H1 (cell line): ENCODE results near the gene ADO. TPM values are rescaled to one million over a fixed set of nuclear protein-coding genes. Genes with fewer than 3 reads are reported as not detected.

ENCODE experiments used
- CTCF ChIA-PET: fragments of 300-600 bp; sonication (Branson Sonifier 250); formaldehyde crosslinking; loops from one replicate; lab custom pipeline; 2021; ENCODE audit not compliant: partially characterized antibody; lab: Charles Lee
- POLR2A ChIA-PET: fragments of 300-600 bp; sonication (Branson Sonifier 250); formaldehyde crosslinking; loops from one replicate; lab custom pipeline; 2021; ENCODE audit warnings: inconsistent platforms; ENCODE audit not compliant: partially characterized antibody; lab: Charles Lee
- DNase-seq, 2 experiments: peaks; one replicate each; pipeline versions ENCODE4 v3.0.0 to v3.0.0-alpha.2; 2010 to 2022; ENCODE audit warnings: low spot score in 2 of 2, low read depth in 1 of 2, mixed read lengths in 1 of 2
- FAIRE-seq: peaks from 2 replicates; lab custom pipeline; 2011; peaks lifted over from hg19 to GRCh38; lab: Jason Lieb, UNC
- H2AFZ ChIP-seq: 2 replicates; pipeline ENCODE4 v1.8.1; 2012; ENCODE audit warnings: low read length, inconsistent platforms
- H2AK5ac ChIP-seq: 2 replicates; pipeline ENCODE4 v1.6.1; 2013; ENCODE audit warnings: low read depth, low read length
- H2BK120ac ChIP-seq: replicated peaks from 2 replicates; pipeline ENCODE3; 2013; ENCODE audit warnings: low read depth, low read length, inconsistent platforms
- H2BK12ac ChIP-seq: 2 replicates; pipeline ENCODE4 v1.6.1; 2013; ENCODE audit warnings: low read depth, low read length
- H2BK15ac ChIP-seq: 2 replicates; pipeline ENCODE4 v1.6.1; 2013; ENCODE audit warnings: low read length
- H2BK20ac ChIP-seq: 2 replicates; pipeline ENCODE4 v1.6.1; 2013; ENCODE audit warnings: low read length
- H2BK5ac ChIP-seq: 2 replicates; pipeline ENCODE4 v1.6.1; 2013; ENCODE audit warnings: low read depth, low read length
- H3K14ac ChIP-seq: 2 replicates; pipeline ENCODE4 v1.6.1; 2013; ENCODE audit warnings: inconsistent platforms; ENCODE audit not compliant: insufficient read length
- H3K18ac ChIP-seq: 2 replicates; pipeline ENCODE4 v1.6.1; 2013; ENCODE audit warnings: low read length; ENCODE audit errors: extremely low read depth
- H3K23ac ChIP-seq: 2 replicates; pipeline ENCODE4 v1.6.1; 2013; ENCODE audit warnings: inconsistent platforms; ENCODE audit not compliant: insufficient read length
- H3K23me2 ChIP-seq: 2 replicates; pipeline ENCODE4 v1.6.1; 2013; ENCODE audit warnings: low read depth, low read length
- H3K27ac ChIP-seq: 2 replicates; pipeline ENCODE4 v1.6.1; 2011; ENCODE audit warnings: low read depth, low read length, inconsistent platforms
- H3K27me3 ChIP-seq, 4 experiments: replicated peaks in 1 of 4; 1 replicate in 1 of 4; 2 replicates in 3 of 4; pipeline versions ENCODE4 v1.6.1 to v1.8.1; 2011 to 2013; ENCODE audit warnings: low read length in 3 of 4, mild to moderate bottlenecking in 3 of 4, inconsistent platforms in 2 of 4, mixed read lengths in 2 of 4, moderate library complexity in 1 of 4; ENCODE audit not compliant: control insufficient read depth in 3 of 4, insufficient read depth in 3 of 4; ENCODE audit errors: extremely low read depth in 1 of 4
- H3K36me3 ChIP-seq, 4 experiments: 2 replicates each; pipeline versions ENCODE4 v1.6.1 to v1.8.1; 2011 to 2013; ENCODE audit warnings: mild to moderate bottlenecking in 4 of 4, low read length in 3 of 4, moderate library complexity in 2 of 4, control low read depth in 1 of 4, inconsistent platforms in 1 of 4; ENCODE audit not compliant: insufficient read depth in 4 of 4, control insufficient read depth in 2 of 4
- H3K4ac ChIP-seq: replicated peaks from 2 replicates; pipeline ENCODE3; 2013; ENCODE audit warnings: low read length, low read depth, mixed read lengths, inconsistent platforms; ENCODE audit not compliant: insufficient read length
- H3K4me1 ChIP-seq, 4 experiments: replicated peaks in 1 of 4; 1 replicate in 1 of 4; 2 replicates in 3 of 4; pipeline versions ENCODE4 v1.6.1 to v1.8.1; 2011 to 2013; ENCODE audit warnings: low read length in 3 of 4, inconsistent platforms in 2 of 4, mixed read lengths in 1 of 4; ENCODE audit not compliant: insufficient read depth in 4 of 4, control insufficient read depth in 3 of 4
- H3K4me2 ChIP-seq, 2 experiments: 2 replicates each; pipeline versions ENCODE4 v1.6.1 to v1.8.1; 2011 to 2013; ENCODE audit warnings: low read depth in 2 of 2, low read length in 2 of 2, control low read depth in 1 of 2, inconsistent platforms in 1 of 2, mild to moderate bottlenecking in 1 of 2; ENCODE audit not compliant: insufficient read depth in 1 of 2
- H3K4me3 ChIP-seq, 4 experiments: fragments of 200-600, 300-600 bp in 1 of 4; sonication (generic), shearing (Covaris generic), sonication (Bioruptor Twin) in 1 of 4; 2 replicates each; pipeline versions ENCODE4 v1.5.1 to v1.8.1; 2011 to 2016; ENCODE audit warnings: low read length in 4 of 4, low read depth in 3 of 4, control low read depth in 2 of 4, inconsistent platforms in 2 of 4, mild to moderate bottlenecking in 2 of 4, mixed read lengths in 1 of 4, moderate library complexity in 1 of 4; ENCODE audit not compliant: insufficient read depth in 2 of 4; ENCODE audit errors: extremely low read depth in 1 of 4
- H3K56ac ChIP-seq: replicated peaks from 2 replicates; pipeline ENCODE3; 2013; ENCODE audit warnings: low read depth, mild to moderate bottlenecking, mixed read lengths, low read length, inconsistent platforms; ENCODE audit not compliant: insufficient read length
- H3K79me1 ChIP-seq: 2 replicates; pipeline ENCODE4 v1.6.1; 2013; ENCODE audit warnings: low read depth, low read length, control low read depth
- H3K79me2 ChIP-seq, 2 experiments: 2 replicates each; pipeline versions ENCODE4 v1.6.1 to v1.8.1; 2012 to 2013; ENCODE audit warnings: low read length in 2 of 2, mild to moderate bottlenecking in 2 of 2, inconsistent platforms in 1 of 2; ENCODE audit not compliant: insufficient read depth in 2 of 2, control insufficient read depth in 1 of 2
- H3K9ac ChIP-seq, 4 experiments: replicated peaks in 1 of 4; 1 replicate in 1 of 4; 2 replicates in 3 of 4; pipeline versions ENCODE4 v1.6.1 to v1.8.1; 2011 to 2013; ENCODE audit warnings: low read depth in 3 of 4, low read length in 3 of 4, control low read depth in 2 of 4, mild to moderate bottlenecking in 2 of 4, moderate library complexity in 2 of 4, inconsistent platforms in 1 of 4; ENCODE audit errors: extremely low read depth in 1 of 4
- H3K9me3 ChIP-seq, 2 experiments: 2 replicates each; pipeline versions ENCODE4 v1.6.1 to v1.8.1; 2012 to 2013; ENCODE audit warnings: mild to moderate bottlenecking in 2 of 2, moderate library complexity in 2 of 2, control low read depth in 1 of 2, inconsistent platforms in 1 of 2, low read depth in 1 of 2, low read length in 1 of 2, mixed read lengths in 1 of 2; ENCODE audit not compliant: insufficient read depth in 2 of 2
- H4K20me1 ChIP-seq, 2 experiments: replicated peaks in 1 of 2; 2 replicates each; pipeline versions ENCODE3 to v1.8.1; 2011 to 2013; ENCODE audit warnings: inconsistent platforms in 2 of 2, low read length in 2 of 2, mild to moderate bottlenecking in 1 of 2; ENCODE audit not compliant: insufficient read depth in 2 of 2, control insufficient read depth in 1 of 2
- H4K5ac ChIP-seq: 2 replicates; pipeline ENCODE4 v1.6.1; 2013; ENCODE audit warnings: low read length, low read depth, mixed read lengths, inconsistent platforms; ENCODE audit not compliant: insufficient read length
- H4K8ac ChIP-seq: 2 replicates; pipeline ENCODE4 v1.8.0; 2013; ENCODE audit warnings: mild to moderate bottlenecking, moderate library complexity, low read length, inconsistent platforms; ENCODE audit not compliant: insufficient read depth; ENCODE audit errors: extremely low read depth
- H4K91ac ChIP-seq: replicated peaks from 2 replicates; pipeline ENCODE3; 2013; ENCODE audit warnings: low read length, mixed read lengths, inconsistent platforms; ENCODE audit not compliant: insufficient read length
- BACH1 ChIP-seq: IDR thresholded peaks from 2 replicates; pipeline ENCODE4 v1.6.1; 2012; ENCODE audit warnings: low read length, improper control_type of control experiment
- CBX8 ChIP-seq: fragments of 300-800, 300-1000 bp; sonication (generic); IDR thresholded peaks from 2 replicates; pipeline ENCODE4 v1.7.1; 2016; ENCODE audit warnings: low read depth, low read length, borderline replicate concordance
- CTBP2 ChIP-seq: IDR thresholded peaks from 2 replicates; pipeline ENCODE4 v1.7.0; 2011; ENCODE audit warnings: borderline replicate concordance, mild to moderate bottlenecking, moderate library complexity, mixed read lengths, low read length; ENCODE audit not compliant: insufficient read depth, insufficient read length
- GABPA ChIP-seq: IDR thresholded peaks from 2 replicates; pipeline ENCODE4 v1.6.1; 2011; ENCODE audit warnings: mild to moderate bottlenecking, low read length, moderate library complexity, borderline replicate concordance; ENCODE audit not compliant: insufficient read depth
- GTF2F1 ChIP-seq: IDR thresholded peaks from 2 replicates; pipeline ENCODE4 v1.6.1; 2012; ENCODE audit warnings: low read depth, low read length, improper control_type of control experiment, borderline replicate concordance
- POLR2A ChIP-seq, 2 experiments: IDR thresholded peaks; 1 replicate in 1 of 2; 2 replicates in 1 of 2; pipeline ENCODE4 v1.6.1; 2011; ENCODE audit warnings: low read depth in 2 of 2, low read length in 2 of 2, mild to moderate bottlenecking in 2 of 2; ENCODE audit errors: control extremely low read depth in 1 of 2
- RAD21 ChIP-seq, 2 experiments: IDR thresholded peaks in 1 of 2; conservative IDR thresholded peaks in 1 of 2; 2 replicates each; pipeline ENCODE4 v1.6.1; 2011; ENCODE audit warnings: low read depth in 2 of 2, low read length in 2 of 2, improper control_type of control experiment in 1 of 2, inconsistent platforms in 1 of 2, mild to moderate bottlenecking in 1 of 2, moderate library complexity in 1 of 2
- SIN3A ChIP-seq, 2 experiments: IDR thresholded peaks in 1 of 2; conservative IDR thresholded peaks in 1 of 2; 2 replicates each; pipeline ENCODE4 v1.6.1; 2011 to 2012; ENCODE audit warnings: low read length in 2 of 2, improper control_type of control experiment in 1 of 2, low read depth in 1 of 2, mild to moderate bottlenecking in 1 of 2
- SIX5 ChIP-seq: IDR thresholded peaks from 2 replicates; pipeline ENCODE4 v1.6.1; 2011; ENCODE audit warnings: mild to moderate bottlenecking, low read depth, low read length
- TBP ChIP-seq: IDR thresholded peaks from 2 replicates; pipeline ENCODE4 v1.6.1; 2011; ENCODE audit warnings: low read depth, low read length, improper control_type of control experiment
- WGBS, 2 experiments: shearing (Covaris generic) in 1 of 2; methylation state at CpG; one replicate each; pipeline versions ENCODE4 v1.1.6 to v1.1.7; 2013 to 2015; ENCODE audit warnings: low lambda C conversion rate in 2 of 2, mixed read lengths in 2 of 2, inconsistent platforms in 1 of 2, low coverage in 1 of 2, missing lambda C conversion rate in 1 of 2; ENCODE audit not compliant: insufficient replicate concordance in 2 of 2, insufficient coverage in 1 of 2, insufficient read length in 1 of 2; ENCODE audit errors: extremely low coverage in 1 of 2, missing lambda C conversion rate in 1 of 2; 5-methylcytosine and 5-hydroxymethylcytosine counted together
- polyA plus RNA-seq, 7 experiments: library from polyadenylated mRNA; depleted of rRNA in 3 of 7; stranded (reverse) in 5 of 7; unstranded in 2 of 7; fragments of >200 nt in 5 of 7; fragments of 200-250 nt in 2 of 7; gene quantifications; 1 replicate in 5 of 7; 2 replicates in 1 of 7; 4 replicates in 1 of 7; pipeline versions ENCODE4 v1.2.1 to v1.2.3, GENCODE V29; 2011 to 2013; ENCODE audit warnings: missing spikeins in 2 of 7, mixed read lengths in 2 of 7
- total RNA-seq: library from RNA; stranded (reverse); fragmentation: NEBNext Ultra II Directional; extraction: Animal tissue kit (Norgen Biotek cat#: 25700); gene quantifications from 2 replicates; pipeline ENCODE4 v1.2.1, GENCODE V29; 2021
- TF ChIP-seq, protein P1 (sequence below): IDR thresholded peaks from 2 replicates; pipeline ENCODE4 v1.6.1; 2011; ENCODE audit warnings: low read length, improper control_type of control experiment

ADO gene
- total and polyA plus RNA-seq, 2 of the 8 experiments (the other 6 are each of a cell fraction or from before 2014, with no cell fraction given) = 18.7 to 27.9 TPM

DNA sequence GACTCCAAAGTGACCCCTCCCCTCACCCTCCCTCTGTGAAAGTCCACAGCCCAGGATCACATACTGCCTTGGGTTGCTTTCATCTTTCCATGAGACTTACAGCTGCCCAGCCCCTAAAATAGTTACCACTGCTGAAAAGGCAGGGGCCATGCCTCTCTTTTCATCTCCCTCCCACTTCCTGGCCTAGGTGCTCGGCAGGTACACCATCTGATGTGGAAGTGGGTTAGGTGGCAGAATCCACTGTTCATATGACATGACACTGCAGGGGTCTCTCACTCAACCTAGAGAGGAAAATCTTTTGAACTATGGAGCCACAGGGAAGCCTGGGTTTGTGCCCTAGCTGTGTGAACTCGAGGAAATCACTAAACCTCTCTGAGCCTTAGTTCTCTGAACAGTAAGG, 38.8 kb upstream of the ADO start:
- H3K4ac ChIP-seq = no peak overlapping the region
- H3K9ac ChIP-seq = no peak overlapping the region
- H3K79me1 ChIP-seq = no peaks in the 10 kb centered on the region
- H2BK5ac ChIP-seq = no peak overlapping the region
- POLR2A ChIA-PET = no interaction called here
- H3K36me3 ChIP-seq = no peaks in the 10 kb centered on the region
- H3K23me2 ChIP-seq = no peaks in the 10 kb centered on the region
- H3K18ac ChIP-seq = no peak overlapping the region
- no peak for DNase-seq
- H4K5ac ChIP-seq = no peak overlapping the region
- H2BK20ac ChIP-seq = no peak overlapping the region
- H2BK12ac ChIP-seq = no peak overlapping the region
- H3K79me2 ChIP-seq = no peaks in the 10 kb centered on the region
- H3K56ac ChIP-seq = no peak overlapping the region
- no peaks in the 10 kb centered on the region for H3K9me3 ChIP-seq
- no peak overlapping the region for H2BK120ac ChIP-seq
- H3K14ac ChIP-seq = no peak overlapping the region
- no peak overlapping the region for H3K27ac ChIP-seq
- no peak overlapping the region for H2BK15ac ChIP-seq
- H3K23ac ChIP-seq = no peak overlapping the region
- no peak overlapping the region for H2AFZ ChIP-seq
- no peaks in the 10 kb centered on the region for H4K20me1 ChIP-seq
- H3K4me2 ChIP-seq = no peak overlapping the region
- WGBS, 2 experiments = 83% methylated on average over 2 of the region's 2 CpGs; no CpG with 5 or more reads in 1 of the 2 experiments
- H3K4me1 ChIP-seq = peaks cover 0 to 3% (median 0%) of the 10 kb centered on the region in 4 experiments; a peak in 2 of 7 replicates
- TF ChIP-seq SIN3A (conservative IDR thresholded peaks at IDR 0.05 in 1 of 2, IDR thresholded peaks at IDR 0.05 in 1 of 2; ENCODE audit: low read depth in 1 of 2, low read length in 2 of 2) (no peak), TBP (no peak), GTF2F1 (no peak), GABPA (no peak), CTBP2 (no peak), SIX5 (no peak), CBX8 (no peak), POLR2A (IDR thresholded peaks at IDR 0.05; ENCODE audit: control extremely low read depth in 1 of 2, low read depth in 2 of 2, low read length in 2 of 2) (no peak), RAD21 (IDR thresholded peaks at IDR 0.05 in 1 of 2, conservative IDR thresholded peaks at IDR 0.05 in 1 of 2; ENCODE audit: low read depth in 2 of 2, low read length in 2 of 2) (no peak), BACH1 (no peak)
- TF ChIP-seq, protein P1, sequence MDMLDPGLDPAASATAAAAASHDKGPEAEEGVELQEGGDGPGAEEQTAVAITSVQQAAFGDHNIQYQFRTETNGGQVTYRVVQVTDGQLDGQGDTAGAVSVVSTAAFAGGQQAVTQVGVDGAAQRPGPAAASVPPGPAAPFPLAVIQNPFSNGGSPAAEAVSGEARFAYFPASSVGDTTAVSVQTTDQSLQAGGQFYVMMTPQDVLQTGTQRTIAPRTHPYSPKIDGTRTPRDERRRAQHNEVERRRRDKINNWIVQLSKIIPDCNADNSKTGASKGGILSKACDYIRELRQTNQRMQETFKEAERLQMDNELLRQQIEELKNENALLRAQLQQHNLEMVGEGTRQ = no peak
- H2AK5ac ChIP-seq = no peak overlapping the region
- H3K4me3 ChIP-seq = no peak overlapping the region
- no peak overlapping the region for H4K91ac ChIP-seq
- CTCF ChIA-PET = interaction anchor here (0.5 kb wide), 1 partner anchor 126 kb away, joined by 3 read pairs; no protein-coding TSS in a partner anchor
- FAIRE-seq = no peak
- H4K8ac ChIP-seq = no peak overlapping the region
- H3K27me3 ChIP-seq = no peaks in the 10 kb centered on the region
